Epidermal melanocyte (primary cell): Measurements from ENCODE around the gene CDC25C.

Source experiments
- DNase-seq: peaks from one replicate; pipeline ENCODE4 v3.0.0; 2011; ENCODE audit warnings: low spot score; ENCODE audit not compliant: insufficient read length

Gene CDC25C

DNA sequence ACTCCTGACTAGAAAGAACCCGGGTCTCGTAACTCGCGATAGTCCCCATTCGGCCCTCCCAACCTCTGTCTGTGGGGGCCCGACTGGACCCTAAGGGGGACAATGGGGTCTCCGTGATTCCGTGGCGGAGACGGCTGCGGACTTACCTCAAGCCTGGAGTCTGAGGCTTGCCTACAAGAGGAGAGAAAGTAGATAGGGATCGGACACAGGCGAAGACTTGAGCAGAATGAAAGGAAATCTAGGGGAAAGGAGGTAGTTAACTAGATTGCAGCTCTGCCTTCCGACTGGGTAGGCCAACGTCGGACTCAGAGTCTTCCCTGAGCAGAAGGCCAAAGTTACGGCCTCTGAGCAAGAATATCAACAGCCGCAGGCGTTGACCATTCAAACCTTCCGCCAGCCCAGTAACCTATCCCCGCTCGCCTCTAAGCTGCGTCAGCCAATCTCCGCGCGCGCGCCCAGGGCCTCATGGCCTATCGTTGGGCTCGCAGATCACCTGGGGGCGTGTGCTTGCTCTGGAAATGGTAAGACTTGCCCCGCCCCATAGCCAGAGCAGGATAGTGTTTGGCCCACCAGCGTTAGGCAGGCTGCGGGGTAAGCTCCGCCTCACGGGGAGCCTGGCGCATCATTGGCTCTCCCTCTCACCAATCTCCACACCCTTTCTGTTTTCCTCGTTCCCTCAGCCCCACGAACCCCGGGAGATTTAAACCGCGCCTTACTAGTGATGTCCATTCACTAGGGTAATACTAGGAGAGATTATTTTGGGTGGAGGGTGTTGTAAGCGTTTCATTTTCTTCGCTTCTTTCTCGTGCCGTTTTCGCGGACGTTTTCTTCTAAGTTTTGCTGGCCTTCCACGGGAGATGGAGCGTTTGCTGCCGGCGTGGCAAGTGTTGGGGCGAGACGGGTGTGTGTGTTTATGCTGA, at the start of gene CDC25C:
Gene CDC25C, minus strand, starts transcription at position 356 of the 920 bp plus-strand sequence. CDS start 624 bp downstream, outside the sequence.
- peak; percentile 98 for DNase-seq

GRCh38 chr5:138372653-138373052, 41.0 kb upstream of the CDC25C start:
- no peak for DNase-seq

GRCh38 chr5:138372225-138372624, 40.6 kb upstream of the CDC25C start:
- DNase-seq: no peak

GRCh38 chr5:138371454-138371853, 39.9 kb upstream of the CDC25C start:
- DNase-seq: no peak

GRCh38 chr5:138370537-138370936, 38.9 kb upstream of the CDC25C start:
- no peak for DNase-seq

- DNase-seq: no peak
Measured at GRCh38 chr5:138369706-138370105, 38.1 kb upstream of the CDC25C start.

DNA sequence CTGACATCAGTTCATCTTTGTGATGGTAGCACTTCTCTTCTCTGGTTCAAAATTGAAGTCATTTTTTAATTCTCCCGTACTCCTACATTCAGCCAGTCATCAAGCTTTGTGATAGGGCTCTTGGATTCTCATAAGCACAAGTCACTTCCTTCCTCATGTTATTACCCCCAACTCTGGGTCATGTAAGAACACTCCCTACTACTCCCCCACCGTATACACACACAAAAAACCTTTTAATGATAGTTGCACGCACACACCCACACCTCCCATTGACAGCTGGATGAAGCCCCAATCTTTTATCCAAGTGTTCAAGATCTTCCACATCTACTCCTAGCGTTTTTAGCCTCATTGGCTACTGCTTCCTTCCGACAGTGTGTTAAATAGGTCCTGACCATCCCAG, 37.7 kb upstream of the CDC25C start:
- no peak for DNase-seq

- DNase-seq: no peak
Measured at GRCh38 chr5:138366632-138367382, 35.2 kb upstream of the CDC25C start.

DNA sequence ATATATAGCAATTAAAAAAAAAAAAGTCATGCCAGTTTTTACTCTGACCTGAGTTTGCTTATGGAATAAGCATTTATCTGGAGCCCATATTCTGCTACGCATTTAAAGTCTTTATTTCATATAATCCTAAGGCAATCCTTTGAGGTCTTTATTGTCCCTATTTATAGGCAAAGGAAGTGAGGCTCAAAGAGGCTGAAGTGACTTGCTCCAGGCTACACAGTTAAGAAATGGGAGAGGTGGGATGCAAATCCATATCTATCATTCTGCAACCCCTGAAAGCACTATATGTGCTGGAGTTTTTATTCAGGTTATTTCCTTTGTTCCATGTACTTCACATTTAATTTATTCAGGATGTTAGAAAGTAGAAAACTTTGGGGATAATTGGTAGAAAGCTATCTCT, 33.0 kb upstream of the CDC25C start:
- DNase-seq: no peak

- DNase-seq: no peak
Measured at GRCh38 chr5:138360941-138361452, 29.4 kb upstream of the CDC25C start.

DNA sequence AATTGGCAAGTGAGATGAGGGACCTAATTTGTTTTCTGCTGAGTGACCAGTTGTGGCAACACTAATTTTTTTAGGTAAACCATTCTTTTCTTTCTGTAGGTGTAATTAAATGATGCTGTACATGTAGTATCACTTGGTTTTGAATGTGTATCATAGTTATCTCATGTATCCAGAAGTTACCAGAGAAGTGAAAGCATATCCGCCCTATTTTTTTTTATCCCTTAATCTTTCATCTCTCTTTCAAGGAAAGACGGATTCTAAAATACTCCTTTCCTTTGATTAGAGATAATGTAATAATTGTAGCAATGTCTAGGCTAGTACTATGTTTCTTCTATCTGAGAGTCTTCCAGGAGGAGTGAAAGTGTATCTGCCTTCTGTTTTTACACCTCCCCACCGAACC, 28.0 kb upstream of the CDC25C start:
- DNase-seq: no peak

DNA sequence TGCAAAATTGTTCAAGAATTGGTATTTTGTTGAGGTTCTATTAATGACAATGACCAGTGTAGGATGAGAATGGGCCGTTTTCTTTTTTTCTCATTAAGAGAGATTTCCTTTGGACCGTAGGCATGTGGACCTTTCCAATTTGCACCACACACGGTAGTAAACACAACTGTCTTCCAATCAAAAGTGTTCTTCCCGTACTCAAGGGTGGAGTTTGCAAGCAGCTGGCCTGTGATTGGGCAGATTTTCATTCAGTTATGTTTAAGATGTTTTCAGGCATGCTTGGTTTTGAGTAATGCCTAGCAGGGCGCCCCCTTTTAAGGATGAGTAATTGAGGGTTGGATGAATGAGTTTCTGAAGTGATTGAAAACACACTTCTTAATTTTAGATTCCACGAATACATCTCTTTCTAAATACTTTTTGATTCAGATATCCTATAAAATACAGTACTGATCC, 23.3 kb upstream of the CDC25C start:
- peak; percentile 60 for DNase-seq

DNA sequence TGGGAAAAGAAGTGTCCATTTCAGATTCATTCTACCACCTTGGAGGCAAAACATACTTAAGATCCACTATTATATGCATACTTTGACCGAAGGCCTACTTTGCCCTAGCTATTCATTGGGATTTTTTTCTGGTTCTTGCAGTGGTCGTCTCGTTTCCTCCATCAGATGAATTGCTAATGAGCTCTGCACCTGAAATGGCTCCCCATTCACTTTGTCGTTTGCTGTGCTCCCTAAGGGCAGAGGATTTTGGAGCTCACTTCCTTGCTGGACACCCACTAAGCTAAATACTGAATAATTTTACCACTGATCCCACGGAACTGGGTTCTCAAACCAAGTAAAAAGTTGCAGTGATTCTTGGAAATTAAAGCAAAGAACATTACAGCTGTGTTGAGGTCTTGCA, 22.8 kb upstream of the CDC25C start:
- DNase-seq: no peak

GRCh38 chr5:138353560-138354080, 22.0 kb upstream of the CDC25C start:
- DNase-seq: no peak

- no peak for DNase-seq
Measured at GRCh38 chr5:138352722-138353559, 21.3 kb upstream of the CDC25C start.

- DNase-seq: peak; percentile 80
Measured at GRCh38 chr5:138352071-138352721, 20.6 kb upstream of the CDC25C start, which contains the start of gene KDM3B. TSS of gene KDM3B (plus strand) at chr5:138352685. CDS start at chr5:138352796, 111 bp downstream.

DNA sequence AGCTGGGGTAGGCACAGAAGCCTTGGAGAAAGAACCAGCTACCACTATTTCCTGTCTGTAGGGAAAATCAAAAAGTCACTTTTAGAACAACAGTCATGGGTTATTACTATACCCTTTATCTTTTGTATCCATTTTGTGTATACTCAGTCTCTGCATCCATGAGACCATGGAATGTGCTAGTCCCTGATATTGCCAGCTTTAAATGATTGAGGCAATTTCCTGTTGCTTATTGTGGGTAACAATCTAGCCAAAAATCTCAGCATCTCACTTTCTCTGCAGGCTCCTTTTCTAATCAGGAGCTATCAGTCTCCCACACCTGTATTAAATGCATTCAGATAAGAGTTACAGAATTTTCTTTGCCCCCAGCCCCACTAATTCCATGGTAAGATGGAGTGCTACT, 19.9 kb upstream of the CDC25C start:
- DNase-seq: no peak

- no peak for DNase-seq
Measured at GRCh38 chr5:138351056-138351455, 19.5 kb upstream of the CDC25C start.

GRCh38 chr5:138350563-138350890, 18.9 kb upstream of the CDC25C start:
- no peak for DNase-seq

- DNase-seq: no peak
Measured at GRCh38 chr5:138349852-138350562, 18.4 kb upstream of the CDC25C start.
